Measurements from ENCODE around the gene JPH3.

- TF ChIP-seq, protein P1, sequence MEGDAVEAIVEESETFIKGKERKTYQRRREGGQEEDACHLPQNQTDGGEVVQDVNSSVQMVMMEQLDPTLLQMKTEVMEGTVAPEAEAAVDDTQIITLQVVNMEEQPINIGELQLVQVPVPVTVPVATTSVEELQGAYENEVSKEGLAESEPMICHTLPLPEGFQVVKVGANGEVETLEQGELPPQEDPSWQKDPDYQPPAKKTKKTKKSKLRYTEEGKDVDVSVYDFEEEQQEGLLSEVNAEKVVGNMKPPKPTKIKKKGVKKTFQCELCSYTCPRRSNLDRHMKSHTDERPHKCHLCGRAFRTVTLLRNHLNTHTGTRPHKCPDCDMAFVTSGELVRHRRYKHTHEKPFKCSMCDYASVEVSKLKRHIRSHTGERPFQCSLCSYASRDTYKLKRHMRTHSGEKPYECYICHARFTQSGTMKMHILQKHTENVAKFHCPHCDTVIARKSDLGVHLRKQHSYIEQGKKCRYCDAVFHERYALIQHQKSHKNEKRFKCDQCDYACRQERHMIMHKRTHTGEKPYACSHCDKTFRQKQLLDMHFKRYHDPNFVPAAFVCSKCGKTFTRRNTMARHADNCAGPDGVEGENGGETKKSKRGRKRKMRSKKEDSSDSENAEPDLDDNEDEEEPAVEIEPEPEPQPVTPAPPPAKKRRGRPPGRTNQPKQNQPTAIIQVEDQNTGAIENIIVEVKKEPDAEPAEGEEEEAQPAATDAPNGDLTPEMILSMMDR (IDR thresholded peaks at IDR 0.05), result no peak
- TF ChIP-seq EP300 (IDR thresholded peaks at IDR 0.05) (no peak), POLR2A (IDR thresholded peaks at IDR 0.05) (no peak), POLR2AphosphoS5 (IDR thresholded peaks at IDR 0.05) (no peak)
Measured at GRCh38 chr16:87645802-87646201, 43.5 kb downstream of the JPH3 start.
